ENCODE data around the gene TMEFF2.
A peak's percentile ranks its signal among the peaks of the same experiment; 100 is the strongest.

The TMEFF2 gene

GRCh38 chr2:191951376-191951775, 243.4 kb downstream of the TMEFF2 start:
- Histone ChIP-seq H3K36me3 (ENCODE audit: control insufficient read depth in 4 of 4, insufficient read depth in 4 of 4, low read length in 3 of 4) (no peaks in the 10 kb centered on the region), H3K9me3 (ENCODE audit: control extremely low read depth in 1 of 5, control insufficient read depth in 4 of 5, insufficient read depth in 2 of 5, low read depth in 1 of 5, low read length in 4 of 5) (no peaks in the 10 kb centered on the region), H3K4me3 (ENCODE audit: control insufficient read depth in 1 of 7, extremely low read depth in 1 of 7, insufficient read depth in 4 of 7, low read depth in 2 of 7, low read length in 6 of 7) (no peak overlapping the region), H3K4me1 (ENCODE audit: control extremely low read depth in 1 of 4, control insufficient read depth in 4 of 4, insufficient read depth in 4 of 4, low read length in 3 of 4) (peaks cover 0 to 9% (median 1%) of the 10 kb centered on the region in 4 experiments), H3K27ac (ENCODE audit: insufficient read depth in 1 of 2, low read depth in 1 of 2, low read length in 2 of 2, poor library complexity in 1 of 2, severe bottlenecking in 2 of 2) (no peak overlapping the region), H3K27me3 (replicated peaks in 2 of 5; ENCODE audit: control insufficient read depth in 4 of 5, insufficient read depth in 5 of 5, low read length in 4 of 5) (no peaks in the 10 kb centered on the region)
- WGBS (ENCODE audit: insufficient coverage), result 90% methylated on average over 1 of the region's 1 CpG
- POLR2A ChIA-PET, result no interaction called here
- CTCF ChIA-PET, result no interaction called here
- DNase-seq, result no peak

GRCh38 chr2:191950132-191950874, 244.4 kb downstream of the TMEFF2 start:
- Histone ChIP-seq H3K4me3 (ENCODE audit: control insufficient read depth in 1 of 7, extremely low read depth in 1 of 7, insufficient read depth in 4 of 7, low read depth in 2 of 7, low read length in 6 of 7) (no peak overlapping the region), H3K27me3 (replicated peaks in 2 of 5; ENCODE audit: control insufficient read depth in 4 of 5, insufficient read depth in 5 of 5, low read length in 4 of 5) (no peaks in the 10 kb centered on the region), H3K4me1 (ENCODE audit: control extremely low read depth in 1 of 4, control insufficient read depth in 4 of 4, insufficient read depth in 4 of 4, low read length in 3 of 4) (peaks cover 0 to 9% (median 1%) of the 10 kb centered on the region in 4 experiments), H3K36me3 (ENCODE audit: control insufficient read depth in 4 of 4, insufficient read depth in 4 of 4, low read length in 3 of 4) (no peaks in the 10 kb centered on the region), H3K27ac (ENCODE audit: insufficient read depth in 1 of 2, low read depth in 1 of 2, low read length in 2 of 2, poor library complexity in 1 of 2, severe bottlenecking in 2 of 2) (no peak overlapping the region), H3K9me3 (ENCODE audit: control extremely low read depth in 1 of 5, control insufficient read depth in 4 of 5, insufficient read depth in 2 of 5, low read depth in 1 of 5, low read length in 4 of 5) (no peaks in the 10 kb centered on the region)
- no CpG with 5 or more reads among the region's 3 CpGs for WGBS (ENCODE audit: insufficient coverage)
- ChIA-PET CTCF (no interaction called here), POLR2A (no interaction called here)
- DNase-seq, result peak; percentile 25 to 75 (median 66)

GRCh38 chr2:191947235-191947634, 247.5 kb downstream of the TMEFF2 start:
- WGBS (ENCODE audit: insufficient coverage), result 98% methylated on average over 6 of the region's 6 CpGs
- H3K4me1 ChIP-seq (ENCODE audit: control extremely low read depth in 1 of 4, control insufficient read depth in 4 of 4, insufficient read depth in 4 of 4, low read length in 3 of 4), result peaks cover 0 to 9% (median 1%) of the 10 kb centered on the region in 4 experiments
- no peak overlapping the region for H3K27ac ChIP-seq (ENCODE audit: insufficient read depth in 1 of 2, low read depth in 1 of 2, low read length in 2 of 2, poor library complexity in 1 of 2, severe bottlenecking in 2 of 2)
- no peak for DNase-seq
- H3K4me3 ChIP-seq (ENCODE audit: control insufficient read depth in 1 of 7, extremely low read depth in 1 of 7, insufficient read depth in 4 of 7, low read depth in 2 of 7, low read length in 6 of 7), result no peak overlapping the region
- no peaks in the 10 kb centered on the region for H3K27me3 ChIP-seq (replicated peaks in 2 of 5; ENCODE audit: control insufficient read depth in 4 of 5, insufficient read depth in 5 of 5, low read length in 4 of 5)
- H3K9me3 ChIP-seq (ENCODE audit: control extremely low read depth in 1 of 5, control insufficient read depth in 4 of 5, insufficient read depth in 2 of 5, low read depth in 1 of 5, low read length in 4 of 5), result no peaks in the 10 kb centered on the region
- no peaks in the 10 kb centered on the region for H3K36me3 ChIP-seq (ENCODE audit: control insufficient read depth in 4 of 4, insufficient read depth in 4 of 4, low read length in 3 of 4)
- CTCF ChIA-PET, result interaction anchor here (0.6 kb wide), 1 partner anchor 85 kb away, joined by 5 read pairs; no protein-coding TSS in a partner anchor
- POLR2A ChIA-PET, result no interaction called here

- POLR2A ChIA-PET, result no interaction called here
- DNase-seq, result peak in 2 of 3 donors; percentile 25 to 32
- CTCF ChIA-PET, result interaction anchor here (0.6 to 1.5 kb wide), 3 partner anchors 12 to 85 kb away, joined by 3 to 5 read pairs (median 4); no protein-coding TSS in a partner anchor
- Histone ChIP-seq H3K27me3 (replicated peaks in 2 of 5; ENCODE audit: control insufficient read depth in 4 of 5, insufficient read depth in 5 of 5, low read length in 4 of 5) (no peaks in the 10 kb centered on the region), H3K4me1 (ENCODE audit: control extremely low read depth in 1 of 4, control insufficient read depth in 4 of 4, insufficient read depth in 4 of 4, low read length in 3 of 4) (peaks cover 0 to 9% (median 1%) of the 10 kb centered on the region in 4 experiments), H3K36me3 (ENCODE audit: control insufficient read depth in 4 of 4, insufficient read depth in 4 of 4, low read length in 3 of 4) (no peaks in the 10 kb centered on the region), H3K27ac (ENCODE audit: insufficient read depth in 1 of 2, low read depth in 1 of 2, low read length in 2 of 2, poor library complexity in 1 of 2, severe bottlenecking in 2 of 2) (no peak overlapping the region), H3K4me3 (ENCODE audit: control insufficient read depth in 1 of 7, extremely low read depth in 1 of 7, insufficient read depth in 4 of 7, low read depth in 2 of 7, low read length in 6 of 7) (no peak overlapping the region), H3K9me3 (ENCODE audit: control extremely low read depth in 1 of 5, control insufficient read depth in 4 of 5, insufficient read depth in 2 of 5, low read depth in 1 of 5, low read length in 4 of 5) (no peaks in the 10 kb centered on the region)
- WGBS (ENCODE audit: insufficient coverage), result 80% methylated on average over 1 of the region's 2 CpGs
Observed at GRCh38 chr2:191946471-191947182, 248.1 kb downstream of the TMEFF2 start.

- POLR2A ChIA-PET, result no interaction called here
- Histone ChIP-seq H3K9me3 (ENCODE audit: control extremely low read depth in 1 of 5, control insufficient read depth in 4 of 5, insufficient read depth in 2 of 5, low read depth in 1 of 5, low read length in 4 of 5) (no peaks in the 10 kb centered on the region), H3K4me1 (ENCODE audit: control extremely low read depth in 1 of 4, control insufficient read depth in 4 of 4, insufficient read depth in 4 of 4, low read length in 3 of 4) (peaks cover 0 to 5% (median 1%) of the 10 kb centered on the region in 4 experiments), H3K27ac (ENCODE audit: insufficient read depth in 1 of 2, low read depth in 1 of 2, low read length in 2 of 2, poor library complexity in 1 of 2, severe bottlenecking in 2 of 2) (no peak overlapping the region), H3K36me3 (ENCODE audit: control insufficient read depth in 4 of 4, insufficient read depth in 4 of 4, low read length in 3 of 4) (no peaks in the 10 kb centered on the region), H3K4me3 (ENCODE audit: control insufficient read depth in 1 of 7, extremely low read depth in 1 of 7, insufficient read depth in 4 of 7, low read depth in 2 of 7, low read length in 6 of 7) (no peak overlapping the region), H3K27me3 (replicated peaks in 2 of 5; ENCODE audit: control insufficient read depth in 4 of 5, insufficient read depth in 5 of 5, low read length in 4 of 5) (no peaks in the 10 kb centered on the region)
- CTCF ChIA-PET, result interaction anchor here (1.2 to 1.5 kb wide), 2 partner anchors 11 to 50 kb away, joined by 3 to 4 read pairs; no protein-coding TSS in a partner anchor
- DNase-seq, result no peak
- WGBS (ENCODE audit: insufficient coverage), result no CpG with 5 or more reads among the region's 1 CpG
Observed at GRCh38 chr2:191945623-191946022, 249.1 kb downstream of the TMEFF2 start.

- H3K4me1 ChIP-seq (ENCODE audit: control extremely low read depth in 1 of 4, control insufficient read depth in 4 of 4, insufficient read depth in 4 of 4, low read length in 3 of 4), result no peaks in the 10 kb centered on the region
- ChIA-PET CTCF (interaction anchor here (0.8 kb wide), 1 partner anchor 8 kb away, joined by 3 read pairs; no protein-coding TSS in a partner anchor), POLR2A (no interaction called here)
- DNase-seq, result no peak
- WGBS (ENCODE audit: insufficient coverage), result 92% methylated on average over 2 of the region's 2 CpGs
- H3K4me3 ChIP-seq (ENCODE audit: control insufficient read depth in 1 of 7, extremely low read depth in 1 of 7, insufficient read depth in 4 of 7, low read depth in 2 of 7, low read length in 6 of 7), result no peak overlapping the region
- no peaks in the 10 kb centered on the region for H3K36me3 ChIP-seq (ENCODE audit: control insufficient read depth in 4 of 4, insufficient read depth in 4 of 4, low read length in 3 of 4)
- H3K27me3 ChIP-seq (replicated peaks in 2 of 5; ENCODE audit: control insufficient read depth in 4 of 5, insufficient read depth in 5 of 5, low read length in 4 of 5), result no peaks in the 10 kb centered on the region
- no peaks in the 10 kb centered on the region for H3K9me3 ChIP-seq (ENCODE audit: control extremely low read depth in 1 of 5, control insufficient read depth in 4 of 5, insufficient read depth in 2 of 5, low read depth in 1 of 5, low read length in 4 of 5)
- no peak overlapping the region for H3K27ac ChIP-seq (ENCODE audit: insufficient read depth in 1 of 2, low read depth in 1 of 2, low read length in 2 of 2, poor library complexity in 1 of 2, severe bottlenecking in 2 of 2)
Observed at GRCh38 chr2:191942739-191943103, 252.0 kb downstream of the TMEFF2 start.

Measured in common myeloid progenitor, CD34-positive (primary cell).